GM21423 (cell line): ENCODE data around the gene ACOX2.

ENCODE experiments used
- ATAC-seq: cut with Tn5 transposase; IDR thresholded peaks from one replicate; pipeline ENCODE4 v1.9.1; 2021; ENCODE audit warnings: mild to moderate bottlenecking, moderate library complexity; ENCODE audit not compliant: unreplicated experiment

The ACOX2 gene

DNA sequence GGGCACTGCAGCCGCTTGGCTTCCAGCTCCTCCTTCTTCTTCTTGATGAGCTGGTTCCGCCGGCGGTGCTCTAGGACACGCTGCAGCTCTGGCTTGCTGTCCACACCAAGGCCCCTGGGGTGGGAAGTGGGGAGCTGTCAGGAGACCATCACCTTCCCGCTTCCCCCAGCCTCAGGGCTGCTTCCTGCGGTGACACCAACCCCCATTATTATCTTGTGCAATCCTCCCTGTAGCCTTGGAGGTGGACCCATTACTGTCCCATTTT lies 30.2 kb upstream of the ACOX2 start:
- ATAC-seq, result no peak

GRCh38 chr3:58566398-58567250 lies 29.6 kb upstream of the ACOX2 start:
- ATAC-seq, result no peak

DNA sequence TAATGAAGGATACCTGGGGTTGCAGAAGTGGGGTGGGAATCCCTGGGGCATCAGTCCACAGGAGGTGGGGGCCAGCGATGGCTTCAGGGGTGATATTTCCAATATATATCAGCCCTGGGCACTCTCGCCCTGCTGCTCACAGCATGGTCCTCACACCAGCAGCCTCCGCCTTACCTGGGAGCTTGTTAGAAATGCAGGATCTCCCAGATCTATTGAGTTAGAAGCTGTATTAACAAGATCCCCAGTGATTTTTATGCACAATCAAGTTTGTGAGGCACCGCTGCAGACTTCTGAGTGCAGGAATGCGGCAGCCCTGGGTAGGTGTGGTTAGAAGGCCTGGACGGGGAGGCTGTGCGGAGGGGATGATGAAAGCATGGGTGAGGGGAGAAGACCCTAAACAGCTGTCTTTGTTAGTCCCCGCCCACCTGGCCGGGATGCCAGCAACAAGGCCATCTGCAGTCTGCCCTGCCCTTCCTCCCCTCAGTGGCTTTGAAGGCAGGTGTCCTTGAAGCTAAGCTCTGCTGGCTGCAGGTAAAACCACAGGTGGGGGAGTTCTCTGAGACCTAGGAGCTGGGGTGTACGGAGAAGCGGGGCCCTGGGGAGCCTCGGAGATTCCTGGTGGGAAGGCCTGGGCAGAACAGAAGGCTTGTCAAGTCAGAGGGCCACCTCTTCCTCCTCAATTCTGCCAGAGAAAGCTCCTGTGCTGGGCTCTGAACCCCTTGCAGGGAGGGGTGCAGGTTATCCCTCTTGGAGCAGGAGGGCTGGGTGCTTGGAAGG lies 28.8 kb upstream of the ACOX2 start:
- no peak for ATAC-seq

DNA sequence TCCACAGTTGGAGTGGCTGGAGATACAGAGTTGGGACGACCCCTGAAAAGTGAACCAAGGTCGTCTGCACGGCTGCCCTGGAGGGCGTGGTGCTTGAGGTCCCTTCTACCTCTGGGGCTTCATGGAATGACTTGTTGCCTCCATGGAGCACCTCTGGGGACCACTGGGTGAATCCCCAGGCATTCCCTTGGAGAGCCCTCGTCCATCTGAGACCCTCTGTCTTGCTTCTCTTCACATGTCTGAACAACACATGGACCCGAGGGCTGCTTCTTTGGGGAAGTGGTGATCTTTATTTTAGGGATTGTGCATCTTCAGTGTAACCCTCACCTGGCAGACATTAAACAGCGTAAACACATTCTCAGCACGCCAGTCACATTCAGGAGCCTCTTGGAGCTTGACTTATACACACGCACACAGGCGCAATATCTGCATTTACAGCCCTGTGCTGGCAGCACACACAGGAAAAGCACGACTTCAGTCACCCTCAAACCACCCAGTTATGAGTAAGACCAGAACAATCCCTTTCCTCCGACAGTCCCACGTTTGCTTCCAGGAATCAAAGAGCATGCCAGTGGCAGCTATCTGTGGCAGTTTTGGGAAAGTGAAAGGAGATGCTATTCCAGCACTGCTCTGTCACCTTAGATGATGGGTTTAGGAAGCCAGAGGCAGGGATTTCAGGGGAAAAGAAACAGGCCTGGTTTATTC lies 27.6 kb upstream of the ACOX2 start:
- no peak for ATAC-seq

DNA sequence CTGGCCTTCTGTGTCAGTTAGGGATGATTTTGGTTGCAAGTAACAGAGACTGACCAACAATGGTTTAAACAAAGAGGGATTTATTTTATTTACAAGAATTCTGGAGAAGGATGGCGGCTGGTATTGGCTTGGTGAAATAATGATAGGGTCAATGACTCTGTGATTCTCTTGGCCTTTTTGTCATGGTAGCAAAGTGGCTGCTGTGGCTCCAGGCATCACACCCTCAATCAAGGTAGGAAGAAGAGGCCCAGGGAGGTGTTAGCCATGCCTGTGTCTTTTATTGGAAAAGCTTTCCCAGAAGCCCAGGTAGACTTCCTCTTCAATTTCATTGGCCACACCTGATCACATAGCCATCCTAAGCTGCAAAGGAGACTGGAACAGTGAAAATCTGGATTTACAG lies 27.1 kb upstream of the ACOX2 start:
- no peak for ATAC-seq

- ATAC-seq, result no peak
Measured at GRCh38 chr3:58563386-58564035, 26.5 kb upstream of the ACOX2 start.

GRCh38 chr3:58562498-58562897 lies 25.5 kb upstream of the ACOX2 start:
- no peak for ATAC-seq

DNA sequence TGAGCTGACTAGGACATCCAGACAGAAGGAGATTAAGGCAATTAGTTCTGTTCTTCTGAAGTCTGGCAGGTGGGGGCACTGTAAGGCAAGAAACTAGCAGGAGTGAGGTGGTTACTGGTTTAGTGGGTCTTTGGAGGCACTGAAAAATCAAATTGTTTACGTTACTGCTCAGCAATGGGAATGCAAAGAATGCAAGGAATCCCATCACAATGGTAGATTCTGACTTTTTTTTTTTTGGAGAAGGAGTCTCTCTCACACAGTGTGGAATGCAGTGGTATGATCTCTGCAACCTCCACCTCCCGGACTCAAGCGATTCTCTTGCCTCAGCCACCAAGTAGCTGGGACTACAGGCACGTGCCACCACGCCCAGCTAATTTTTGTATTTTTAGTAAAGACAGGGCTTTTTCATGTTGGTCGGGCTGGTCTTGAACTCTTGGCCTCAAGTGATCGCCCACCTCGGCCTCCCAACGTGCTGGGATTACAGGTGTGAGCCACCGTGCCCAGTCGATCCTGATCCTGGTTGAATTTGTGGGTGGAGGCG lies 23.9 kb upstream of the ACOX2 start:
- no peak for ATAC-seq

DNA sequence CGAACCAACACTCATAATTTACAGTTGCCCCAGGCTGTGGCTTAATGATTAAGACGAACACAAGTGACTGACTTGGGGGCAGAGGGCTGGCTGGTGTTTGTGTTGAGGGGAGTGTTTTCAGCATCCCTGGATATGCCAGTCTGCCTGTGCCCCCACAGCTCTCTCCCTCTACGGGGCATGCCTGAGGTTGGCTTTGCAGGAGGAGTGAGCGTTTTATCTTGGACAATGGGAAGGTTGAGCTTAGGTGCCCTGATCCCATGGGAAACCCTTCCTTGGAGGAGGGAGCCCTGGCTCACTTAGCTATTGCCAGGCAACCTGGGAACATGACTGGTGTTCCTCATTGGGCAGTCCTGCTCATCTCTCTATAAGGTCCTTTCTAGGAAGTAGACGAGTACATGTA lies 22.6 kb upstream of the ACOX2 start:
- ATAC-seq, result no peak

DNA sequence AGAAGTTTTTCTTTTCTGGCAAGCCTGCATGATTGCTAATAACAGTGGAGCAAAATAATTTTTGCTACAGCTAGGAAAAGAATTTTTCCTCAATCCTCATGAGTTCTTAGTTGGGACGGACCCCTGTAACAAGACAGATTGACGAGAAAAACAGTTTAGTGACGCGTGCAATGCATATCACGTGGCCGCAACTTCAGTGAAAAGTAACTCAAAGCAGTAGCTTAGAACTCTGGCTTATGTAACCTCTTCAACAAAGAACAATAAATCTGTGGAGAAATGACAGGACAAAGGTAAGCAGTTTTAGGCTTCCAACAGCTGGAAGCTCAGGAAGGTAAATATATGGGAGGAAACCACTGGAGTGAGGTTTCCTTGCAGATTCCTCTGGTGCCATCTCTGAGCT lies 20.5 kb upstream of the ACOX2 start:
- no peak for ATAC-seq

GRCh38 chr3:58556761-58557221 lies 19.8 kb upstream of the ACOX2 start:
- no peak for ATAC-seq

DNA sequence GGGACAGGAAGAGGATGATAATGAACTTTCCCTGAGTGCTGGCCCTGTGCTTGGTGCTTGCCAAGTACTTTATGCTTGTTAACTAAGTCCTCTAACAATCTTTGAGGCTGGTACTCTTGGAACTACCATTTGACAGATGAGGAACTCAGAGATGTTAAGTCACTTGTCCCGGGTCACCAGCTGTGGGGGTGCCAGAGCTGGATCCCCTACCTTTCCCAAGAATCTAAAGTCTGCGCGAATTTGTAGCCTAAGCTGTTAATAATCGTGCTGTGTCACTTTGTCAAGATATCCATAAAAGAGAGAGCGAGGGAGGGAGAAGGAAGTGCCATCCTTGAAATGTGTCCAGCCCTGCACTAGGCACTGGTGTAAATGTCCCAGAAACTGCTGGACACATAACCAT lies 19.0 kb upstream of the ACOX2 start:
- no peak for ATAC-seq

DNA sequence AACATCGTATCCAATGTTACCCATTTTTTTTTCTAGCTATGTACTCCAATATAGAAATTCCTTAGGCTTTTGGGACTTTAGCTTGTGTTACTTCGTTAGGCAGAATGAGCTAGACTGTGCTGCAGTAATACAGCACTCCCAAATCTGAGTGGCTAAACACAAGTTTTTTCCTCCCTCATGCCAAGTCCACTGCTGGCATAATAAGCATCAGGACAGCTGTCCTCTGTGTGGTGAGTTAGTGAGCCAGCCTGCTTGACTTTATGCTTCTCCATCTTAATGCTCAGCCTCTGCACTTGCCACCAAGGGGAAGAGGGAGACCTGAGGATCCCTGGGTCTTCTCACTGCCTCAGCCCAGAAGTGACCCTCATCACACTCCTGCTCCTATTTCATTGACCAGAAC lies 18.2 kb upstream of the ACOX2 start:
- no peak for ATAC-seq

GRCh38 chr3:58553003-58553402 lies 16.0 kb upstream of the ACOX2 start:
- no peak for ATAC-seq

- no peak for ATAC-seq
Measured at GRCh38 chr3:58551636-58552180, 14.7 kb upstream of the ACOX2 start.

- no peak for ATAC-seq
Measured at GRCh38 chr3:58544541-58544940, 7.6 kb upstream of the ACOX2 start.

- no peak for ATAC-seq
Measured at GRCh38 chr3:58540176-58540858, 3.3 kb upstream of the ACOX2 start.

- no peak for ATAC-seq
Measured at GRCh38 chr3:58539626-58540025, 2.6 kb upstream of the ACOX2 start.

DNA sequence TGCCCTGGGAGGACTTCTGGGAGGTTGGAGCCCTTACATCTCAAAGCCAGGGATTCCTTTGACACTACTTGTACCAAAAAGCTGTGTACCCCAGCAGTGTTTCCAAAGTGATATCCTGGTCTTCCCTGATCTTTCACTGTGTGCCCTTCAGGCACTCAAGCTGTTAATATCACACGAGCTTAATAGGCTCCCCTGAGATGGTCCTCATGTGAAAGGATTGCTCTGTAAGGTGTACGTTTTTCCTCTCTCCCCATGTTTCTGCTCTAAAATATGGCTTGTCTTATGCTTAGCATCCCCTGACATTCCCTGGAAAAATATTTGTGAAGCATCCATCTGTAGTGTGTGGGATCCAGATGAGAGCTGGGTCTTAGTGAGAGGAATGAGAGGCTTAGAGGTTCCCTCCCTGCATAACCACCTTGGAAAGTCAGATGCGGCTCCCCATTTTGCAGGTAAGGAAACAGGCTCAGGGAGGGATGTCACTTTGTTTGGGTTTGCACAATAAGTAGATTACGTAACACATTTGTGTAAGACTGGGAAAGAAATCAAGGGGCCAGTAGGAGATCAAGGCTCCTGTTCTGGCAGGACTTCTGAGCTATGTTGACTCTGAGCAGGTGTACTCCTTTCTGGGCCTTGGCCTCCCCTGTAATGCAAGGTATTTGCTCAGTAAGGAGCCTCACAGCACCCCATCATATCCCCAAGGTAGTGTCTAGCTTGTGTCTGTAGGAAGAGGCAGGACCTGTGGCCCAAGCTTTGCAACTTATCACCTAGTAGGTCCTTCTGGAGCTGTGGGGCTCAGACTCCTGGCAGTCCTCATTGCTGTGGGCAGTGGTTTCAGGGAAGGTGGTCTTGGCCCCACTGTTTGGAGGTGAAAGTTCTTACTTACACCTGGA lies 667 bp upstream of the ACOX2 start:
- no peak for ATAC-seq
